ENCODE measurements around the gene UBE2Q1.

The UBE2Q1 gene

GRCh38 chr1:154519591-154519991 lies 38.9 kb downstream of the UBE2Q1 start:
- no peaks in the 10 kb centered on the region for H3K4me1 ChIP-seq (ENCODE audit: insufficient read depth, poor library complexity, severe bottlenecking)
- ATAC-seq (ENCODE audit: low read depth) (no peak), DNase-seq (ENCODE audit: low spot score) (no peak)
- no peaks in the 10 kb centered on the region for H3K9me3 ChIP-seq (ENCODE audit: severe bottlenecking)
- TF ChIP-seq, protein P1, sequence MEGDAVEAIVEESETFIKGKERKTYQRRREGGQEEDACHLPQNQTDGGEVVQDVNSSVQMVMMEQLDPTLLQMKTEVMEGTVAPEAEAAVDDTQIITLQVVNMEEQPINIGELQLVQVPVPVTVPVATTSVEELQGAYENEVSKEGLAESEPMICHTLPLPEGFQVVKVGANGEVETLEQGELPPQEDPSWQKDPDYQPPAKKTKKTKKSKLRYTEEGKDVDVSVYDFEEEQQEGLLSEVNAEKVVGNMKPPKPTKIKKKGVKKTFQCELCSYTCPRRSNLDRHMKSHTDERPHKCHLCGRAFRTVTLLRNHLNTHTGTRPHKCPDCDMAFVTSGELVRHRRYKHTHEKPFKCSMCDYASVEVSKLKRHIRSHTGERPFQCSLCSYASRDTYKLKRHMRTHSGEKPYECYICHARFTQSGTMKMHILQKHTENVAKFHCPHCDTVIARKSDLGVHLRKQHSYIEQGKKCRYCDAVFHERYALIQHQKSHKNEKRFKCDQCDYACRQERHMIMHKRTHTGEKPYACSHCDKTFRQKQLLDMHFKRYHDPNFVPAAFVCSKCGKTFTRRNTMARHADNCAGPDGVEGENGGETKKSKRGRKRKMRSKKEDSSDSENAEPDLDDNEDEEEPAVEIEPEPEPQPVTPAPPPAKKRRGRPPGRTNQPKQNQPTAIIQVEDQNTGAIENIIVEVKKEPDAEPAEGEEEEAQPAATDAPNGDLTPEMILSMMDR (IDR thresholded peaks at IDR 0.05; ENCODE audit: poor library complexity, severe bottlenecking): no peak
- no peak overlapping the region for H3K4me3 ChIP-seq (ENCODE audit: severe bottlenecking)
- H3K36me3 ChIP-seq (ENCODE audit: low read depth): no peaks in the 10 kb centered on the region
- no peak overlapping the region for H3K27ac ChIP-seq (ENCODE audit: poor library complexity, severe bottlenecking)
- no peaks in the 10 kb centered on the region for H3K27me3 ChIP-seq (ENCODE audit: insufficient read depth, poor library complexity, severe bottlenecking)

DNA sequence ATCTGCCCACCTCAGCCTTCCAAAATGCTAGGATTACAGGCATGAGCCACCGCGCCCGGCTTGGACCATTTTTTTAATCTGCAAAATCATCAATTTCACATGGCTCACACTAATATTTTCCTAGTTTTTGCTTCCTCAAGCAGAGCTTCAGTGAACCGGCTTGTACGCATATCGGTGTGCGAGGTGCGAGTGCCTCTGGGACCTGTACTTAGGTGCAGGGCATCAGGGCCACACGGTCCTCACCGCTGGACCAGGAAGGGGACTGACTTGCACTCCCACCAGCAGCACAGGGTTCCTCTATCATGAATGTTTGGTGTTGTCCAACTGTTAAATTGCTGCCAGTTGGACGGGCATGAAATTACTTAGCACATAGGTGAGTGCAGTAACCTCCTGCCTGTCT lies 40.8 kb downstream of the UBE2Q1 start:
- Histone ChIP-seq H3K27ac (ENCODE audit: poor library complexity, severe bottlenecking) (no peak overlapping the region), H3K4me1 (ENCODE audit: insufficient read depth, poor library complexity, severe bottlenecking) (no peaks in the 10 kb centered on the region), H3K4me3 (ENCODE audit: severe bottlenecking) (no peak overlapping the region), H3K27me3 (ENCODE audit: insufficient read depth, poor library complexity, severe bottlenecking) (peaks cover 7% of the 10 kb centered on the region), H3K9me3 (ENCODE audit: severe bottlenecking) (no peaks in the 10 kb centered on the region), H3K36me3 (ENCODE audit: low read depth) (no peaks in the 10 kb centered on the region)
- DNase-seq (ENCODE audit: low spot score): no peak
- ATAC-seq (ENCODE audit: low read depth): no peak
- TF ChIP-seq, protein P1 (IDR thresholded peaks at IDR 0.05; ENCODE audit: poor library complexity, severe bottlenecking): no peak

- ATAC-seq (ENCODE audit: low read depth) (no peak), DNase-seq (ENCODE audit: low spot score) (no peak)
- H3K36me3 ChIP-seq (ENCODE audit: low read depth): no peaks in the 10 kb centered on the region
- no peaks in the 10 kb centered on the region for H3K9me3 ChIP-seq (ENCODE audit: severe bottlenecking)
- peaks cover 8% of the 10 kb centered on the region for H3K27me3 ChIP-seq (ENCODE audit: insufficient read depth, poor library complexity, severe bottlenecking)
- TF ChIP-seq, protein P1 (IDR thresholded peaks at IDR 0.05; ENCODE audit: poor library complexity, severe bottlenecking): no peak
- no peak overlapping the region for H3K4me3 ChIP-seq (ENCODE audit: severe bottlenecking)
- H3K4me1 ChIP-seq (ENCODE audit: insufficient read depth, poor library complexity, severe bottlenecking): no peaks in the 10 kb centered on the region
- no peak overlapping the region for H3K27ac ChIP-seq (ENCODE audit: poor library complexity, severe bottlenecking)
Measured at GRCh38 chr1:154514066-154514553, 44.4 kb downstream of the UBE2Q1 start.

- Histone ChIP-seq H3K4me1 (ENCODE audit: insufficient read depth, poor library complexity, severe bottlenecking) (no peaks in the 10 kb centered on the region), H3K9me3 (ENCODE audit: severe bottlenecking) (no peaks in the 10 kb centered on the region), H3K4me3 (ENCODE audit: severe bottlenecking) (no peak overlapping the region), H3K27ac (ENCODE audit: poor library complexity, severe bottlenecking) (no peak overlapping the region), H3K27me3 (ENCODE audit: insufficient read depth, poor library complexity, severe bottlenecking) (peaks cover 14% of the 10 kb centered on the region), H3K36me3 (ENCODE audit: low read depth) (no peaks in the 10 kb centered on the region)
- no peak for ATAC-seq (ENCODE audit: low read depth)
- TF ChIP-seq, protein P1 (IDR thresholded peaks at IDR 0.05; ENCODE audit: poor library complexity, severe bottlenecking): no peak
- no peak for DNase-seq (ENCODE audit: low spot score)
Measured at GRCh38 chr1:154512760-154513159, 45.7 kb downstream of the UBE2Q1 start.

GRCh38 chr1:154503898-154504297 lies 54.6 kb downstream of the UBE2Q1 start:
- ATAC-seq (ENCODE audit: low read depth) (no peak), DNase-seq (ENCODE audit: low spot score) (no peak)
- H3K27ac ChIP-seq (ENCODE audit: poor library complexity, severe bottlenecking): no peak overlapping the region
- TF ChIP-seq, protein P1 (IDR thresholded peaks at IDR 0.05; ENCODE audit: poor library complexity, severe bottlenecking): no peak
- H3K27me3 ChIP-seq (ENCODE audit: insufficient read depth, poor library complexity, severe bottlenecking): peaks cover 81% of the 10 kb centered on the region
- H3K4me1 ChIP-seq (ENCODE audit: insufficient read depth, poor library complexity, severe bottlenecking): no peaks in the 10 kb centered on the region
- no peaks in the 10 kb centered on the region for H3K36me3 ChIP-seq (ENCODE audit: low read depth)
- H3K4me3 ChIP-seq (ENCODE audit: severe bottlenecking): no peak overlapping the region
- H3K9me3 ChIP-seq (ENCODE audit: severe bottlenecking): no peaks in the 10 kb centered on the region

All from RWPE2 (cell line).